Transverse colon (tissue), 4 donors: ENCODE data around the gene RAB26.

Source experiments
- CTCF ChIP-seq, 5 experiments: fragments of 200-600 bp in 3 of 5; fragments of 450-650 bp in 2 of 5; sonication (generic) in 3 of 5; IDR thresholded peaks; 1 replicate in 2 of 5; 2 replicates in 3 of 5; pipeline ENCODE4 v1.5.1; 2016 to 2017; ENCODE audit warnings: antibody characterized with exemption in 5 of 5, inconsistent platforms in 3 of 5, mild to moderate bottlenecking in 2 of 5, moderate library complexity in 1 of 5
- EP300 ChIP-seq: sonication (generic); formaldehyde crosslinking; IDR thresholded peaks from one replicate; pipeline ENCODE4 v1.6.1; 2017; ENCODE audit warnings: antibody characterized with exemption, low read depth
- POLR2A ChIP-seq: fragments of 450-650 bp; IDR thresholded peaks from one replicate; pipeline ENCODE4 v1.6.1; 2016; ENCODE audit warnings: antibody characterized with exemption, mild to moderate bottlenecking, moderate library complexity
- POLR2AphosphoS5 ChIP-seq, 3 donors: sonication (generic); formaldehyde crosslinking; IDR thresholded peaks; one replicate each; pipeline ENCODE4 v1.6.1; 2016; ENCODE audit warnings: antibody characterized with exemption in 3 of 3

GRCh38 chr16:2142942-2143877 is 5.2 kb upstream of the RAB26 start:
- TF ChIP-seq CTCF (IDR thresholded peaks at IDR 0.05) = no peak
- TF ChIP-seq EP300 = no peak
- no peak for TF ChIP-seq POLR2A
- TF ChIP-seq POLR2AphosphoS5 (IDR thresholded peaks at IDR 0.05) = no peak
